Measurements from ENCODE around the gene ERRFI1. TPM values are rescaled to one million over a fixed set of nuclear protein-coding genes. Genes with fewer than 3 reads are reported as not detected.

Gene ERRFI1
- total RNA-seq, 2 donors from 2014 or later: 61.4 to 72.5 TPM

DNA sequence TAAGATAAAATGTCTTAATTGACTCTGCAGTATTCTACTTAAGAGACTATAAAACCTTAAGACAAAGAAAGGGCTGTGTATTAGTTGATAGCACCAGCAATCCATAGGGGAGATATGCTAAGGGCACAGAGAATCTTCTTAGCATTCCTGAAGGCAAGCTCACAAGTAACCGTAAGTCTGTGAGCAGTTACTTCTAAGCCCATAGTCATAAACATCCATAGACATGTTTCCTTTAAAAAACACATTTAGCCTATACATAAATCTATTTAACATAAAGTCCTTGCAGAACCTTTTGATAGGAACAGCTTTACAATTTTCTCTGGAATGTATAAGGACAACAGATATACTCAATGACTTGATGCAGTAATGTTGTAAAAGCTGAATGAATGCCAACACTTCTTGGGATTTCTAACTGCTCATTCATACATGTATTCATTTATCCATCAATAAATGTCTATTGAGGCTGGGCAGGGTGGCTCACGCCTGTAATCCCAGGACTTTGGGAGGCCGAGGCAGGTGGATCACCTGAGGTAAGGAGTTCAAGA lies 6.3 kb upstream of the ERRFI1 start:
- no peaks in the 10 kb centered on the region for H3K36me3 Mint-ChIP-seq (ENCODE audit: low read depth)
- no peak overlapping the region for H3K4me3 ChIP-seq (ENCODE audit: low read length)
- no peaks in the 10 kb centered on the region for H3K9me3 ChIP-seq (ENCODE audit: control insufficient read depth, low read length)
- no peak overlapping the region for H3K27ac Mint-ChIP-seq
- H3K27me3 Mint-ChIP-seq (ENCODE audit: insufficient read depth): no peaks in the 10 kb centered on the region
- H3K27ac ChIP-seq (ENCODE audit: low read depth, low read length): no peak overlapping the region
- no peak for DNase-seq
- H3K4me1 ChIP-seq (ENCODE audit: control insufficient read depth, insufficient read depth, low read length): no peaks in the 10 kb centered on the region
- no peaks in the 10 kb centered on the region for H3K27me3 ChIP-seq (ENCODE audit: control insufficient read depth, insufficient read depth, low read length, poor library complexity, severe bottlenecking)
- no peaks in the 10 kb centered on the region for H3K9me3 Mint-ChIP-seq
- H3K4me3 Mint-ChIP-seq: no peak overlapping the region
- H3K4me1 Mint-ChIP-seq: peaks cover 21% of the 10 kb centered on the region
- TF ChIP-seq, protein P1, sequence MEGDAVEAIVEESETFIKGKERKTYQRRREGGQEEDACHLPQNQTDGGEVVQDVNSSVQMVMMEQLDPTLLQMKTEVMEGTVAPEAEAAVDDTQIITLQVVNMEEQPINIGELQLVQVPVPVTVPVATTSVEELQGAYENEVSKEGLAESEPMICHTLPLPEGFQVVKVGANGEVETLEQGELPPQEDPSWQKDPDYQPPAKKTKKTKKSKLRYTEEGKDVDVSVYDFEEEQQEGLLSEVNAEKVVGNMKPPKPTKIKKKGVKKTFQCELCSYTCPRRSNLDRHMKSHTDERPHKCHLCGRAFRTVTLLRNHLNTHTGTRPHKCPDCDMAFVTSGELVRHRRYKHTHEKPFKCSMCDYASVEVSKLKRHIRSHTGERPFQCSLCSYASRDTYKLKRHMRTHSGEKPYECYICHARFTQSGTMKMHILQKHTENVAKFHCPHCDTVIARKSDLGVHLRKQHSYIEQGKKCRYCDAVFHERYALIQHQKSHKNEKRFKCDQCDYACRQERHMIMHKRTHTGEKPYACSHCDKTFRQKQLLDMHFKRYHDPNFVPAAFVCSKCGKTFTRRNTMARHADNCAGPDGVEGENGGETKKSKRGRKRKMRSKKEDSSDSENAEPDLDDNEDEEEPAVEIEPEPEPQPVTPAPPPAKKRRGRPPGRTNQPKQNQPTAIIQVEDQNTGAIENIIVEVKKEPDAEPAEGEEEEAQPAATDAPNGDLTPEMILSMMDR (conservative IDR thresholded peaks at IDR 0.05): no peak
- 83 to 93% methylated on average over 1 to 3 of the region's 3 CpGs for WGBS, 2 experiments (ENCODE audit: insufficient coverage in 1 of 2, insufficient read length in 1 of 2)
- no peak overlapping the region for H3K9ac ChIP-seq (ENCODE audit: extremely low read depth, low read length, poor library complexity, severe bottlenecking)
- no peaks in the 10 kb centered on the region for H3K36me3 ChIP-seq (ENCODE audit: control insufficient read depth, insufficient read depth, low read length)

DNA sequence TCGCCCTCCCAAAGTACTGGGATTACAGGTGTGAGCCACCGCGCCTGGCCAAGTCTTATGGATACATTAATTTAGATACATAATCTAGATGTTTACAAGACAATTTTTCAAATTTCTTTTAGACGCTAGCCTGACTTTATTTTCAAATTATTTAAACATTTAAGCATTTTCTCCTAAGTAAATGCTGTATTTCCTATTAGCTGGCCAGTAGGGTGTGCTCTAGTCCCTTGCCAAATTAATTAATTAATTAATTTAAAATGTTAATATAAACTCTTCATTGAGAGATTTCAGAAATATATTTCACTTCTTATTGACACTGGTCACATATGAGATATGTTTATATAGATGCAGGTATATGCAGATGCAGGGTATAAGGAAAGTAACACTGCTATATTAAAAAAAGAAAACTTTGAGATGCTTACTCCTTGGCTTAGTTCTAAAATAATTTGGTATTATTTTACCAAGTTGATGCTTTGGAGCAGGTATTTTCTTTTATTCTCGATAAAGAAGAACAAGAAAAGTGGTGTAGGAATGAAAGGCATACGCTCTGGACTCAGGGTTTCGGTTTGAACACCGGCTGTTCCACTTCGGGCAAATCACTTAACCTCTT lies 5.2 kb upstream of the ERRFI1 start:
- Histone ChIP-seq H3K9ac (ENCODE audit: extremely low read depth, low read length, poor library complexity, severe bottlenecking) (no peak overlapping the region), H3K4me1 (ENCODE audit: control insufficient read depth, insufficient read depth, low read length) (no peaks in the 10 kb centered on the region), H3K9me3 (ENCODE audit: control insufficient read depth, low read length) (no peaks in the 10 kb centered on the region), H3K36me3 (ENCODE audit: control insufficient read depth, insufficient read depth, low read length) (no peaks in the 10 kb centered on the region), H3K27ac (ENCODE audit: low read depth, low read length) (no peak overlapping the region), H3K27me3 (ENCODE audit: control insufficient read depth, insufficient read depth, low read length, poor library complexity, severe bottlenecking) (no peaks in the 10 kb centered on the region), H3K4me3 (ENCODE audit: low read length) (no peak overlapping the region)
- DNase-seq: no peak
- H3K4me3 Mint-ChIP-seq: no peak overlapping the region
- WGBS, 2 experiments (ENCODE audit: insufficient coverage in 1 of 2, insufficient read length in 1 of 2): 90 to 95% methylated on average over 6 to 9 of the region's 9 CpGs
- H3K9me3 Mint-ChIP-seq: no peaks in the 10 kb centered on the region
- H3K36me3 Mint-ChIP-seq (ENCODE audit: low read depth): no peaks in the 10 kb centered on the region
- no peaks in the 10 kb centered on the region for H3K27me3 Mint-ChIP-seq (ENCODE audit: insufficient read depth)
- H3K4me1 Mint-ChIP-seq: peaks cover 28% of the 10 kb centered on the region
- no peak overlapping the region for H3K27ac Mint-ChIP-seq
- TF ChIP-seq, protein P1 (conservative IDR thresholded peaks at IDR 0.05): peak; percentile 92

DNA sequence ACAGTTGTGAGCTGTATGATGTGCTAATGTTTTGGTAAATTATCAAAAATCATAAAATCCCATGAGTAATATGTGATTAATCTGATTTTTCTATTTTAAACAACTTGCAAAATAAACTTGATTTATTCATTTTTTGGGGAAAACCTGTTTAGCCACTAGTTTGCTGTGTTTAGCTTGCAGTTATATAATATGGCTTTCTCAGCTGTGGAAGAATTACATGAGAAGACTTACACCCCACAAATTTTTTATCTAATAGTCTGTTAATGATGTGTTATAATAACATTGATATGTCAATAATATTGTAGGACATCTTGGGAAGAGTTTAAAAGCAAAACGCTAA lies 2.4 kb upstream of the ERRFI1 start:
- Histone ChIP-seq H3K9ac (ENCODE audit: extremely low read depth, low read length, poor library complexity, severe bottlenecking) (no peak overlapping the region), H3K27me3 (ENCODE audit: control insufficient read depth, insufficient read depth, low read length, poor library complexity, severe bottlenecking) (no peaks in the 10 kb centered on the region), H3K36me3 (ENCODE audit: control insufficient read depth, insufficient read depth, low read length) (peaks cover 5% of the 10 kb centered on the region), H3K9me3 (ENCODE audit: control insufficient read depth, low read length) (no peaks in the 10 kb centered on the region), H3K4me3 (ENCODE audit: low read length) (no peak overlapping the region), H3K27ac (ENCODE audit: low read depth, low read length) (no peak overlapping the region), H3K4me1 (ENCODE audit: control insufficient read depth, insufficient read depth, low read length) (no peaks in the 10 kb centered on the region)
- H3K9me3 Mint-ChIP-seq: no peaks in the 10 kb centered on the region
- H3K27ac Mint-ChIP-seq: no peak overlapping the region
- H3K27me3 Mint-ChIP-seq (ENCODE audit: insufficient read depth): no peaks in the 10 kb centered on the region
- DNase-seq: no peak
- 77% methylated on average over 1 of the region's 1 CpG; no CpG with 5 or more reads in 1 of the 2 experiments for WGBS, 2 experiments (ENCODE audit: insufficient coverage in 1 of 2, insufficient read length in 1 of 2)
- TF ChIP-seq, protein P1 (conservative IDR thresholded peaks at IDR 0.05): no peak
- H3K36me3 Mint-ChIP-seq (ENCODE audit: low read depth): peaks cover 5% of the 10 kb centered on the region
- peaks cover 38% of the 10 kb centered on the region for H3K4me1 Mint-ChIP-seq
- H3K4me3 Mint-ChIP-seq: no peak overlapping the region
